Subcutaneous abdominal adipose tissue (tissue), 5 donors: ENCODE data around the gene PABPN1.
A peak's percentile ranks its signal among the peaks of the same experiment; 100 is the strongest.

Experiments used
- H3K27ac ChIP-seq: one replicate; pipeline ENCODE4 v1.7.0; 2013; ENCODE audit warnings: low read depth, mild to moderate bottlenecking, inconsistent platforms, low read length, moderate library complexity
- H3K27me3 ChIP-seq, 5 donors: one replicate each; pipeline ENCODE4 v1.7.0; 2013; ENCODE audit warnings: low read length in 5 of 5, inconsistent platforms in 1 of 5; ENCODE audit not compliant: control insufficient read depth in 5 of 5, insufficient read depth in 4 of 5
- H3K36me3 ChIP-seq, 5 donors: one replicate each; pipeline ENCODE4 v1.7.0; 2013; ENCODE audit warnings: low read length in 5 of 5; ENCODE audit not compliant: control insufficient read depth in 5 of 5, insufficient read depth in 5 of 5
- H3K4me1 ChIP-seq, 5 donors: one replicate each; pipeline ENCODE4 v1.7.0; 2013; ENCODE audit warnings: low read length in 5 of 5, mild to moderate bottlenecking in 3 of 5, moderate library complexity in 1 of 5; ENCODE audit not compliant: control insufficient read depth in 5 of 5, insufficient read depth in 5 of 5
- H3K4me3 ChIP-seq, 5 donors: one replicate each; pipeline ENCODE4 v1.7.0; 2013; ENCODE audit warnings: low read length in 5 of 5, low read depth in 1 of 5
- H3K9ac ChIP-seq, 5 donors: one replicate each; pipeline ENCODE4 v1.7.0; 2013; ENCODE audit warnings: low read length in 5 of 5, mild to moderate bottlenecking in 4 of 5, moderate library complexity in 3 of 5
- H3K9me3 ChIP-seq, 5 donors: one replicate each; pipeline ENCODE4 v1.7.0; 2013; ENCODE audit warnings: low read length in 5 of 5; ENCODE audit not compliant: control insufficient read depth in 5 of 5
- donor health status: healthy.
- donor health status: healthy.
- donor health status: healthy.
- donor health status: healthy.
- donor health status: healthy.

PABPN1 gene

DNA sequence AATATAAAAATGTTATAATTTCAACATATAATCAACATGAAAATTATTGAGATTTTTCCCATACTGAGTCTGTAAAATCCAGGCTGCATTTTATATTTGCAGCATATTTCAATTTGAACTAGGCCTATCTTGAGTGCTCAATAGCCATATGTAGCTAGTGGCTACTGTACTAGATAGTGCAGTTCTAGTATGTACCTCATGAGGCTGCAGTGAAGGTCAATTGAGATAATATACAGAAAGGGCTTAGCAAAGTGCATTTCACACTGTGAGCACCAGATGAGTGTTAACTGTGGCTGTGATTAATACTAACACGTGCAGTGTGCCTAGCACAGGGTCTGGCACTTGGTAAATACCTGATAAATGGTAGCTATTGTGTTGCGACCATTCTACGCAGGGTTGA, 36.8 kb downstream of the PABPN1 start:
- Histone ChIP-seq H3K27ac (no peak overlapping the region), H3K36me3 (peaks cover 0 to 30% (median 14%) of the 10 kb centered on the region in 5 donors), H3K4me3 (no peak overlapping the region), H3K9me3 (no peaks in the 10 kb centered on the region), H3K9ac (no peak overlapping the region), H3K4me1 (peaks cover 1 to 13% (median 11%) of the 10 kb centered on the region in 5 donors), H3K27me3 (peaks cover 0 to 2% (median 0%) of the 10 kb centered on the region in 5 donors)

DNA sequence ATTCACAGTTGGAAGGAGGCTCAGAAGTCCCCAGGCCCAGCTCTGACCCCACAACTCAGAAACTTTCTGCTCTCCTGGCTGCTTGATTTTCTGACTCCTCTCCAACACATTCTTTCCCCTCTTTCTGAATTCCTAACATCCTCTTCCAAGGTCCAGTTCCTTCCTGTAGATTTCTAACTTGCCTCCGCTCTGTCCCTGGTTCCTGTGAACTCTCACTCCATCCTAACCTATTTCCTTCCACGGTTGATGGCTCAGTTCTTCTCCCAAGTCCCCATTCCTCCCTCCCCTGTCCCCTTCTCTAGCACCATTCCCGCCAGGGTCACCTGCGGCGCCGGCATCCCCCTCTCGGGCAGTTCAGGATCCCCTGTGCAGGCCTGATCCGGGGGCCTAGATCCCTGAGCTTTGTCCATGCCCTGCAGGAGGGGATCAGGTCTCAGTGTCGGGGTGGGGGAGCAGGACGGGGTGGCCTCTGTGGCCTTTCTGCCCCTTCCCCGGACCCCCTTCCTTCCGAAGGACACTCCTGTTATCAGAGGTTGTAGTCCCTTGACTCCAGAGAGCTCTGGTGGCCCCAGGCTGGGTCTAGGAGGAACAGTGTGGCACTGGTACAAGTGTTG, 37.4 kb downstream of the PABPN1 start:
- H3K9me3 ChIP-seq, result no peaks in the 10 kb centered on the region
- H3K27me3 ChIP-seq, result peaks cover 0 to 2% (median 0%) of the 10 kb centered on the region in 5 donors
- H3K36me3 ChIP-seq, result peaks cover 0 to 30% (median 14%) of the 10 kb centered on the region in 5 donors
- H3K27ac ChIP-seq, result no peak overlapping the region
- H3K9ac ChIP-seq, result peak overlapping the region in 1 of 5 donors; percentile 48
- no peak overlapping the region for H3K4me3 ChIP-seq
- H3K4me1 ChIP-seq, result peaks cover 0 to 19% (median 13%) of the 10 kb centered on the region in 5 donors

DNA sequence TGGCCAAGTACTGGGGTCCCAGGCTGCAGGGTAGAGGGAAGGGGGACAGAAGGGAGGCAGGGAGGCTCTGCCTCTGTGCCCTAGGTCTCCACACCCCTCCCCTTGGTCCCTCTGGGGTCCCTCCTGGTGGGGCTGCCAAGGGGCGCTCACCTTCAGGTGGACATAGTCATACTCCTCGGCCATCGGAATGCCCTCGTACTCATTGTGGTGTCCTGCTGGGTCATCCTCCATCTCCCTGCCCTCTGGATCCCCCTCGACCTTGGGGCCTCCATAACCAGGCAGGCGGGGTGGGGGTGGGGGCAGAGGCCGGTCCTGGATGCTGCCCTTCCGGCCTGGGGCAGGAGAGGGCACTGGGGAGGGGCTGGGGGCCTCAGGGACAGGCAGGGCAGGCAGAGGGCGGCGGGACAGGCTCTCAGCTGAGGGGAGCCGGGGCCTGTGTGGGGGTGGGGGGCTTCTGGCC, 37.9 kb downstream of the PABPN1 start:
- no peak overlapping the region for H3K27ac ChIP-seq
- peaks cover 0 to 30% (median 14%) of the 10 kb centered on the region in 5 donors for H3K36me3 ChIP-seq

DNA sequence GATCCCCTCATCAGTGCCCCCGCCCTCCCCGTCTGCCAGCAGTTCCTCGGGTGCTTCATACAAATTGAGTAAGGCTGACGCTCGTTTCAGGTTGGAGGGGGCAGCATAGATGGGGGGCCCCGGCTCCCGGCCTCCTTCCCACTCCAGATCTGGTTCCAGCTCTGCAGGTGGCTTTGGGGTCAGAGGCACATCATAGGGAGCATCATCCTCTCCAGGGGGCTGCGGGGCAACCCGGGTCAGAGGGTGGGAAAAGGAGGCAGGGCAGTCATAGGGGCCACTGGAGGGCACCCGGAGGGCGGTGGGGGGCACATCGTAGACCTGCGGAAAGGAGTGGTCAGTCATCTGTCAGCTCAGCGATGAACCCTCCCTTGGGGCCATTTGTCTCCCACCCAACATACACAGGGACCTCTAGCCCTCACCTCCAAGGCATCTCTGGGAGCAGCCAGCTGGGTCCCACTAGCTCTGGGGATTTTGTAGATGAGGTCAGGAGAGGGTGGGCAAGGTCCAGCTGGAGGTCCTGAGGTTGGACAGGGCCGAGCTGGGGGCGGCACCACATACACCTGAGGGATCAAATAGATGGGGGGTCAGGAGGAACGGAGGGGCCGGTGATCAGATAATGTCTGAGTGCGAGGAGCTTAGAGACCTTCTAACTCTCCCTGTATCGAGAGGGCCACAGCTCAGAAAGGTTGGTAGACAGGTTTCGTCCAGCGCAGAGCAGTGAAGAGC, 38.6 kb downstream of the PABPN1 start:
- H3K9ac ChIP-seq, result no peak overlapping the region
- no peak overlapping the region for H3K4me3 ChIP-seq

More for the DNA sequence above, 37.9 kb downstream of the PABPN1 start:
- Histone ChIP-seq H3K4me3 (no peak overlapping the region), H3K4me1 (peaks cover 0 to 24% (median 18%) of the 10 kb centered on the region in 5 donors), H3K9ac (peak overlapping the region in 1 of 5 donors; percentile 48), H3K9me3 (no peaks in the 10 kb centered on the region), H3K27me3 (peaks cover 0 to 2% (median under 1%) of the 10 kb centered on the region in 5 donors)

DNA sequence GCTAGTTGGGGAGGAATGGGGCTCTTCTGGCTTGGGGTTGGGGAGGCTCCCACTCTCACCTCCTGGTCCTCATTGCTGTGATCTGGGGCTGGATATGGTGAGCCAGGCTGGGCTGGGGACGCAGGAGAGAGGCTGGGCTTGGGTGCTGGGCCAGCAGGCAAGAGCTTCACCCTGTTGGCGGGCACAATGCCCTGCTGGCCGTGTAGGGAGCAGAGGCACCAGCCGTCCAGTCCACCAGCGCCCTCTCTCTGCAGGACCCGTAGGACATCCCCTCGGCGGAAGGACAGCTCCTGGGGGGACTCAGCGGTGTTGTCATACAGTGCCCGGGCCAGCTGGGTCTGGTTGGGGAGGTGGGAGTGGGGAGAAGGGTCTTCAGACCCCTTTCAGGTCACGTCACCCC, 39.2 kb downstream of the PABPN1 start:
- Histone ChIP-seq H3K9me3 (no peaks in the 10 kb centered on the region), H3K4me3 (no peak overlapping the region), H3K4me1 (peaks cover 0 to 34% (median 24%) of the 10 kb centered on the region in 5 donors), H3K9ac (no peak overlapping the region), H3K27me3 (peaks cover 0 to 5% (median 0%) of the 10 kb centered on the region in 5 donors), H3K27ac (no peak overlapping the region), H3K36me3 (peaks cover 0 to 30% (median 14%) of the 10 kb centered on the region in 5 donors)

More for the DNA sequence above, 38.6 kb downstream of the PABPN1 start:
- Histone ChIP-seq H3K27me3 (peaks cover 0 to 5% (median 0%) of the 10 kb centered on the region in 5 donors), H3K36me3 (peaks cover 0 to 30% (median 14%) of the 10 kb centered on the region in 5 donors), H3K27ac (no peak overlapping the region), H3K9me3 (no peaks in the 10 kb centered on the region), H3K4me1 (peaks cover 0 to 31% (median 24%) of the 10 kb centered on the region in 5 donors)

DNA sequence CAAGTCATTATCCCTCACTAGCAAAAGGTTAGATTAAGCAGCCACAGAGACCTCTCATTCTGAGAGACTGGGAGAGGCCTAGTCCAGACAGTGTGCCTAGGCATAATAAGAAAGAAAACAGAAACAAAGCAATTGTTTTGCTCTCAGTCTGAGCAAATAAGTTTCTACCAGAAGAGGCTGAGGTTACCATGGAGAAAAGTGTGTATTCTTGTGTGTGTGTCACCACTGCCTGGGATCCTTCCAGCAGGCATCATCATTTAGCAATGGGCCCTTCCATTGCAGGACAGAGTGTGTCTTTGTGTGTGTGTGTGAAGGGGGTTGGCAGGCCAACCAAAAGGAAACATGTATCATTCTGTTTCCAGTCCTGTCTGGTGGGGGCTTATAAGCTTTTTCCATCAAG, 40.1 kb downstream of the PABPN1 start:
- Histone ChIP-seq H3K27ac (no peak overlapping the region), H3K27me3 (peaks cover 0 to 5% (median 0%) of the 10 kb centered on the region in 5 donors), H3K4me3 (no peak overlapping the region), H3K36me3 (peaks cover 0 to 30% (median 14%) of the 10 kb centered on the region in 5 donors), H3K9ac (peak overlapping the region in 1 of 5 donors; percentile 0), H3K9me3 (no peaks in the 10 kb centered on the region), H3K4me1 (peaks cover 0 to 39% (median 29%) of the 10 kb centered on the region in 5 donors)

DNA sequence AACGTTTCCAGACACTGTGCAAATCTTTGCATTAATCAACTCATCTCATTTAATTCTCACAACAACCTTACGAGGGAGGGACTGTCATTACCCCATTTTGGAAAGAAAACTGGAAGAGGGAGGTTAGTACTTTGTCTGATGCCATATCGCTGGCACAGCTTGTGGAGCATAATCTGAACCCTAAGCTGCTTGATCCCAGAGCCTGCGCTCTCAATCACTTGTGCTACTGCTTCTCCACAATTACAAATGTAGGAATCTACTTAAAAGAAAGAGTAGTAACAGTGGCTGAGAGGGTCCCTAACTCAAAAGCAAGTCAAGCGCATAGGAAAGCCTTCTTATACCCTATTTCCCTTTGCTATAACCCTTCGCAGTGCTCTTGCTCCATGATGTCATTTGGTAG, 40.5 kb downstream of the PABPN1 start:
- H3K4me3 ChIP-seq, result no peak overlapping the region
- H3K27ac ChIP-seq, result no peak overlapping the region
- H3K4me1 ChIP-seq, result peaks cover 0 to 43% (median 32%) of the 10 kb centered on the region in 5 donors
- H3K36me3 ChIP-seq, result peaks cover 0 to 28% (median 14%) of the 10 kb centered on the region in 5 donors
- peaks cover 0 to 5% (median 3%) of the 10 kb centered on the region in 5 donors for H3K27me3 ChIP-seq
- H3K9ac ChIP-seq, result peak overlapping the region in 1 of 5 donors; percentile 0
- H3K9me3 ChIP-seq, result no peaks in the 10 kb centered on the region

DNA sequence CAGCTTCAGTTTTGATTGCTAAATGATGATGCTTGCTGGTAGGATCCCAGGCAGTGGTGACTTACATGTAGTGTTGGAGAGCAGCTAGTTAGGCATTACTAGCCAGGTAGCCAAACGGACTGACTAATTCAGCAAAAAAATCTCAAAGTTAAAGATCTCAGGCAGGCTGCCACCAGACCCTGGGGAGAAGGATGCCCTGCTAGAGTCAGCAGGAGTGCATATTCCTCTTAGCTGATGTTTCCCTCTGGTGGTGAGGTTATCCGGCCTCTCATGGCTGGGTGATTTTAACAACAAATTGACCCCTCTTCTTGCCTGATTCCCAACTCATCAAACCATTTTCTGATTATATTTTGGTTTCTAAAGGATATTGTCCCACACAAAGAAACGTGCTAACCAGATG, 40.9 kb downstream of the PABPN1 start:
- peak overlapping the region in 1 of 5 donors; percentile 0 for H3K9ac ChIP-seq
- peaks cover 0 to 44% (median 33%) of the 10 kb centered on the region in 5 donors for H3K4me1 ChIP-seq
- H3K9me3 ChIP-seq, result no peaks in the 10 kb centered on the region
- H3K4me3 ChIP-seq, result no peak overlapping the region
- H3K36me3 ChIP-seq, result peaks cover 0 to 25% (median 12%) of the 10 kb centered on the region in 5 donors
- H3K27ac ChIP-seq, result no peak overlapping the region
- peaks cover 0 to 6% (median 4%) of the 10 kb centered on the region in 5 donors for H3K27me3 ChIP-seq

DNA sequence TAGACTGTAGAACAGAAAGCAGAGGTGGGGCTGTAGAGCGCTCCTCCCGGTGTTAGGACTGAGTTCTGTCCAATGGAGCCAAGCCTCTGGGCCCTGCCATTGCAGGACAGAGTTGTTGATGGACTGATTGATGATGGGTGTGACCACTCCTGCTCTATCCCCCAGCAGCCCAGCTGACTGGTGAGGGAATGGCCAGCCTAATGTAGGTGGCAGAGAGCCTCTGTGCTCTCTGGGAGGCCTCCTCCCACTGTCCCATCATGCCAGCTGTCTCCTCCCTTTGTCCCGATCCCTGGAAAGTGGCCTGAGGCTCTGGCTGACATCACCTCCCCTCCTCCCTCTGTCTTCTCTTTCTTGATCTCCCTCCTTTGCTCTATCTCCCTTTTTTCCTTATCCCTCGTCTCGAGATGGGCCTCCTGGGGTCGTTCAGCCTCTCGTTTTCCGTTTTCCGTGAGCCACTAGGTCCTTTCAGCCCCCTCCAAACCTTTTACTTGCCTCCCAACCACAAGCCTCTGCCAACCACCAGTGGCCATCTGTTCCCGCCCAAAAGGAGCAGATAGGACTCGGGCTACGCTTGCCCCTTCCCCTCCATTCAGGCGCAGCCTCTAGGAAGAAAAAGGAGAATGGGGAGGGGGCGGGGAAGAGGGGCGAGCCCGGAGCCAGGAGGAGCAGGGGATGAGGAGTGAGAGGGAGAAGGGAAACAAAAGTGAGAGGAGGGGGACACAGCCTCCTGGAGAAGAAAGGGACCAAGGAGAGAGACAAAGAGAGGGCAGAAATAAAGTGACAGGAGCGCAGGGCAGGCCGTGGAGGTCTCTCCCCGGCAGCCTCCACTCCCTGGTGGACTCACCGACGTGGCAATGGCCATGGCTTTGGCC, 43.1 kb downstream of the PABPN1 start:
- H3K4me1 ChIP-seq, result peaks cover 0 to 44% (median 33%) of the 10 kb centered on the region in 5 donors
- H3K4me3 ChIP-seq, result peak overlapping the region; percentile 56 to 73 (median 65)
- peaks cover 0 to 17% (median 4%) of the 10 kb centered on the region in 5 donors for H3K27me3 ChIP-seq
- H3K9me3 ChIP-seq, result no peaks in the 10 kb centered on the region
- peaks cover 0 to 11% (median 4%) of the 10 kb centered on the region in 5 donors for H3K36me3 ChIP-seq
- peak overlapping the region; percentile 4 to 81 (median 69) for H3K9ac ChIP-seq
- peak overlapping the region; percentile 70 for H3K27ac ChIP-seq
